Esophagus squamous epithelium (tissue), 4 donors: Measurements from ENCODE around the gene TBC1D32.

Source experiments
- POLR2A ChIP-seq, 4 donors: fragments of 450-650 bp; IDR thresholded peaks; one replicate each; pipeline ENCODE4 v1.6.1; 2017; ENCODE audit warnings: antibody characterized with exemption in 4 of 4, mild to moderate bottlenecking in 4 of 4, moderate library complexity in 3 of 4
- TF ChIP-seq, protein P1 (sequence below), 6 experiments: fragments of 450-650 bp in 4 of 6; fragments of 200-600 bp in 2 of 6; sonication (generic) in 2 of 6; IDR thresholded peaks; one replicate each; pipeline ENCODE4 v1.5.1; 2016 to 2019; ENCODE audit warnings: antibody characterized with exemption in 6 of 6, mild to moderate bottlenecking in 4 of 6, moderate library complexity in 4 of 6

DNA sequence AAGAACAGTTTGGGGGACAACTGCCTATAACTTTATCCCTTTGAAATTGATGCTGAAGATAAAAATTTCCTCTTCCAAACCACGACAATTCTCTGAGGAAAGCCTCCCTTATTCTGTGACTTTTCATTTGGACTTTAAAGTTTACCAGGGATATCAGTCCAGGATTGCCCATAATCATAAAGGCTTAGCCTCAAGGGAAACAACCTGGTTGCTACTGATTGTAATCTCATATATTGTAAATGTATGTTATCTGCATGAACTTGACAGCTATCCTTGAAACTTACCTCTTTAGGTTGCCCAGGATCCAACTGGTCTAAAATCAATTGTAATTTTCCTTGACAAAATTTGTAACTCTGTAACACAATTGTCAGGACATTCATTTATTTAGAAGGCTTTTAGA lies 23.8 kb downstream of the TBC1D32 start:
- TF ChIP-seq, protein P1, sequence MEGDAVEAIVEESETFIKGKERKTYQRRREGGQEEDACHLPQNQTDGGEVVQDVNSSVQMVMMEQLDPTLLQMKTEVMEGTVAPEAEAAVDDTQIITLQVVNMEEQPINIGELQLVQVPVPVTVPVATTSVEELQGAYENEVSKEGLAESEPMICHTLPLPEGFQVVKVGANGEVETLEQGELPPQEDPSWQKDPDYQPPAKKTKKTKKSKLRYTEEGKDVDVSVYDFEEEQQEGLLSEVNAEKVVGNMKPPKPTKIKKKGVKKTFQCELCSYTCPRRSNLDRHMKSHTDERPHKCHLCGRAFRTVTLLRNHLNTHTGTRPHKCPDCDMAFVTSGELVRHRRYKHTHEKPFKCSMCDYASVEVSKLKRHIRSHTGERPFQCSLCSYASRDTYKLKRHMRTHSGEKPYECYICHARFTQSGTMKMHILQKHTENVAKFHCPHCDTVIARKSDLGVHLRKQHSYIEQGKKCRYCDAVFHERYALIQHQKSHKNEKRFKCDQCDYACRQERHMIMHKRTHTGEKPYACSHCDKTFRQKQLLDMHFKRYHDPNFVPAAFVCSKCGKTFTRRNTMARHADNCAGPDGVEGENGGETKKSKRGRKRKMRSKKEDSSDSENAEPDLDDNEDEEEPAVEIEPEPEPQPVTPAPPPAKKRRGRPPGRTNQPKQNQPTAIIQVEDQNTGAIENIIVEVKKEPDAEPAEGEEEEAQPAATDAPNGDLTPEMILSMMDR (IDR thresholded peaks at IDR 0.05) = no peak
- TF ChIP-seq POLR2A (IDR thresholded peaks at IDR 0.05) = no peak
